ENCODE measurements around the gene OSCP1.

Gene OSCP1

DNA sequence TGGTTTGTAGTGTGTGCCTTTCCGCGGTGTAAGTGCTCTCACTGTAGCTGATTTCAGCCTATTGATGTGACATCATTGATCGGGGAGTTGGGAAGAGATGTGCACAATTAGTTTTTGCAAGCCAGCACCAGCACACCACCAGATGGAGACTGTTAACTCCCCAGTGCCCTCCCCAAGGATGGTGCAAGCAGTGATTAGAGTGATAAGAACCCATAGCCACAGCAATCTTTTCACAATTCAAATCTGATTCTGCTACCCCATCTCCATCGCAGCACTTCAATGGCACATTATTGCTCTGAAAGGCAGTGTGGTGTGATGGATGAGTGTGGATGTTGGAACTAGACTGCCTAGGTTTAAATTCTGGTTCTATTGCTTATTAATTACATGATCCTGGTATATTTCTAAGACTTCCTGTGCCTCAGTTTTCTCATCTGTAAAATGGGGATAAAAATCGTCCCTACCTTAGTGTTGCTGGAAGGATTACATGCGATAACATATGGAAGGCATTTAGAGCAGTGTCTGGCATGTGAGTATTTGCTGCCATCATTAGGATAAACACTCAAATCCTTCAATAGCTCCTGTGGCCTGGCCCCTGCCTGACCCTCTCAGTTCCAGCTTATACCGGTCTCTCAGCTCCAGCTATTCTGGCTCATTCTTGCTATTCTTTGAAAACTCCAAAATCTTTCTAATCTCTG is 25.8 kb upstream of the OSCP1 start:
- no peak for DNase-seq (ENCODE audit: extremely low read depth, insufficient read length)

GRCh38 chr1:36475341-36475740 is 25.1 kb upstream of the OSCP1 start:
- Histone ChIP-seq H3K27me3 (replicated peaks; ENCODE audit: control insufficient read depth, insufficient read depth, low read length) (no peaks in the 10 kb centered on the region), H3K4me3 (replicated peaks; ENCODE audit: low read depth, low read length) (no peak overlapping the region), H3K36me3 (ENCODE audit: control insufficient read depth, insufficient read depth, low read length) (no peaks in the 10 kb centered on the region)
- no peak for DNase-seq (ENCODE audit: extremely low read depth, insufficient read length)
- TF ChIP-seq, protein P1, sequence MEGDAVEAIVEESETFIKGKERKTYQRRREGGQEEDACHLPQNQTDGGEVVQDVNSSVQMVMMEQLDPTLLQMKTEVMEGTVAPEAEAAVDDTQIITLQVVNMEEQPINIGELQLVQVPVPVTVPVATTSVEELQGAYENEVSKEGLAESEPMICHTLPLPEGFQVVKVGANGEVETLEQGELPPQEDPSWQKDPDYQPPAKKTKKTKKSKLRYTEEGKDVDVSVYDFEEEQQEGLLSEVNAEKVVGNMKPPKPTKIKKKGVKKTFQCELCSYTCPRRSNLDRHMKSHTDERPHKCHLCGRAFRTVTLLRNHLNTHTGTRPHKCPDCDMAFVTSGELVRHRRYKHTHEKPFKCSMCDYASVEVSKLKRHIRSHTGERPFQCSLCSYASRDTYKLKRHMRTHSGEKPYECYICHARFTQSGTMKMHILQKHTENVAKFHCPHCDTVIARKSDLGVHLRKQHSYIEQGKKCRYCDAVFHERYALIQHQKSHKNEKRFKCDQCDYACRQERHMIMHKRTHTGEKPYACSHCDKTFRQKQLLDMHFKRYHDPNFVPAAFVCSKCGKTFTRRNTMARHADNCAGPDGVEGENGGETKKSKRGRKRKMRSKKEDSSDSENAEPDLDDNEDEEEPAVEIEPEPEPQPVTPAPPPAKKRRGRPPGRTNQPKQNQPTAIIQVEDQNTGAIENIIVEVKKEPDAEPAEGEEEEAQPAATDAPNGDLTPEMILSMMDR (IDR thresholded peaks at IDR 0.05; ENCODE audit: insufficient read depth, low read length, poor library complexity, severe bottlenecking) = no peak

More for the DNA sequence above, 25.8 kb upstream of the OSCP1 start:
- Histone ChIP-seq H3K4me3 (replicated peaks; ENCODE audit: low read depth, low read length) (no peak overlapping the region), H3K27me3 (replicated peaks; ENCODE audit: control insufficient read depth, insufficient read depth, low read length) (no peaks in the 10 kb centered on the region), H3K36me3 (ENCODE audit: control insufficient read depth, insufficient read depth, low read length) (no peaks in the 10 kb centered on the region)
- TF ChIP-seq, protein P1 (IDR thresholded peaks at IDR 0.05; ENCODE audit: insufficient read depth, low read length, poor library complexity, severe bottlenecking) = no peak

- DNase-seq (ENCODE audit: extremely low read depth, insufficient read length) = no peak
- TF ChIP-seq, protein P1 (IDR thresholded peaks at IDR 0.05; ENCODE audit: insufficient read depth, low read length, poor library complexity, severe bottlenecking) = no peak
- Histone ChIP-seq H3K4me3 (replicated peaks; ENCODE audit: low read depth, low read length) (no peak overlapping the region), H3K36me3 (ENCODE audit: control insufficient read depth, insufficient read depth, low read length) (no peaks in the 10 kb centered on the region), H3K27me3 (replicated peaks; ENCODE audit: control insufficient read depth, insufficient read depth, low read length) (no peaks in the 10 kb centered on the region)
Observed at GRCh38 chr1:36472656-36473055, 22.4 kb upstream of the OSCP1 start.

- TF ChIP-seq, protein P1 (IDR thresholded peaks at IDR 0.05; ENCODE audit: insufficient read depth, low read length, poor library complexity, severe bottlenecking) = no peak
- no peak for DNase-seq (ENCODE audit: extremely low read depth, insufficient read length)
- Histone ChIP-seq H3K4me3 (replicated peaks; ENCODE audit: low read depth, low read length) (no peak overlapping the region), H3K36me3 (ENCODE audit: control insufficient read depth, insufficient read depth, low read length) (no peaks in the 10 kb centered on the region), H3K27me3 (replicated peaks; ENCODE audit: control insufficient read depth, insufficient read depth, low read length) (no peaks in the 10 kb centered on the region)
Observed at GRCh38 chr1:36471830-36472641, 21.8 kb upstream of the OSCP1 start.

GRCh38 chr1:36469163-36469562 is 18.9 kb upstream of the OSCP1 start:
- Histone ChIP-seq H3K36me3 (ENCODE audit: control insufficient read depth, insufficient read depth, low read length) (no peaks in the 10 kb centered on the region), H3K4me3 (replicated peaks; ENCODE audit: low read depth, low read length) (no peak overlapping the region), H3K27me3 (replicated peaks; ENCODE audit: control insufficient read depth, insufficient read depth, low read length) (no peaks in the 10 kb centered on the region)
- DNase-seq (ENCODE audit: extremely low read depth, insufficient read length) = no peak
- TF ChIP-seq, protein P1 (IDR thresholded peaks at IDR 0.05; ENCODE audit: insufficient read depth, low read length, poor library complexity, severe bottlenecking) = no peak
